CD14-positive monocyte (primary cell): ENCODE measurements around the gene ALG1. TPM values are rescaled to one million over a fixed set of nuclear protein-coding genes. Genes with fewer than 3 reads are reported as not detected.

ENCODE experiments used
- polyA plus RNA-seq, 3 donors: library from polyadenylated mRNA; depleted of rRNA in 1 of 3; unstranded in 2 of 3; stranded (reverse) in 1 of 3; fragments of 300-500 nt in 2 of 3; fragments of >200 nt in 1 of 3; fragmentation: Illumina TruSeq in 2 of 3; gene quantifications; 1 replicate in 2 of 3; 2 replicates in 1 of 3; pipeline ENCODE4 v1.2.3, GENCODE V29; 2012 to 2021

Gene ALG1
- polyA plus RNA-seq, 3 donors, result 9.3 to 31.0 (median 25.2) TPM

Other genes with a start within 250 kb of the ALG1 start
- 10 to 100 TPM; 34.2 to 41.9 (median 39.3) TPM for gene GLYR1, start 224.6 kb upstream of the ALG1 start, polyA plus RNA-seq
- 10 to 100 TPM in 1 of 3 donors, 1 to 10 TPM in 2; 5.3 to 24.5 (median 7.3) TPM for gene UBN1, start 224.4 kb upstream of the ALG1 start, polyA plus RNA-seq
- gene PPL, start 134.7 kb upstream of the ALG1 start, polyA plus RNA-seq, result under 1 TPM in 1 of 3 donors, not detected in 2; 0.02 TPM
- gene SEC14L5, start 113.5 kb upstream of the ALG1 start, polyA plus RNA-seq, result under 1 TPM in 1 of 3 donors, not detected in 2; 0.03 TPM
- 10 to 100 TPM; 44.1 to 51.5 (median 44.9) TPM for gene NAGPA, start 37.9 kb upstream of the ALG1 start, polyA plus RNA-seq
- gene C16orf89, start 5.9 kb upstream of the ALG1 start, polyA plus RNA-seq, result not detected
- 1 to 10 TPM; 4.6 to 6.8 (median 5.5) TPM for gene EEF2KMT, start 26.0 kb downstream of the ALG1 start, polyA plus RNA-seq